ENCODE measurements around the gene WIZ. TPM values are rescaled to one million over a fixed set of nuclear protein-coding genes. Genes with fewer than 3 reads are reported as not detected.

WIZ gene
- total RNA-seq, 1 experiment from 2014 or later = 27.3 TPM

GRCh38 chr19:15479391-15480345 lies 29.9 kb upstream of the WIZ start, which contains the start of gene PGLYRP2:
PGLYRP2 (minus strand) TSS chr19:15479501; CDS start chr19:15479371, 130 bp downstream.
- ChIA-PET CTCF (interaction anchor here (0.5 to 1.3 kb wide), 2 partner anchors 62 to 76 kb away, joined by 3 read pairs; no protein-coding TSS in a partner anchor), POLR2A (ENCODE audit: unreplicated experiment) (interaction anchor here (0.6 kb wide), 1 partner anchor 13 kb away, joined by 17 read pairs; no protein-coding TSS in a partner anchor)
- Histone ChIP-seq H3K4me1 (replicated peaks; ENCODE audit: insufficient read depth) (no peaks in the 10 kb centered on the region), H4K20me1 (ENCODE audit: insufficient read depth) (no peaks in the 10 kb centered on the region), H3K27ac (no peak within 1 kb of the TSS), H3K36me3 (ENCODE audit: low read depth) (no peaks in the 10 kb centered on the region), H3K27me3 (ENCODE audit: insufficient read depth, low read depth) (no peaks in the 10 kb centered on the region), H3K79me2 (ENCODE audit: low read depth) (no peaks in the 10 kb centered on the region), H3K9me2 (ENCODE audit: insufficient read depth) (no peaks in the 10 kb centered on the region), H3K4me3 (no peak within 1 kb of the TSS), H3K4me2 (no peak within 1 kb of the TSS), H2AFZ (no peak within 1 kb of the TSS), H3F3A (ENCODE audit: insufficient read depth, low read depth) (no peaks in the 10 kb centered on the region), H3K9me3 (ENCODE audit: insufficient read depth, low read depth) (no peaks in the 10 kb centered on the region)
- peak; percentile 43 to 56 for DNase-seq
- peak; percentile 59 for TF ChIP-seq CTCF (conservative IDR thresholded peaks at IDR 0.05)
- no peak for TF ChIP-seq EZH2 (IDR thresholded peaks at IDR 0.05; ENCODE audit: low read depth)
- intact Hi-C loops (cut with micrococcal nuclease; ENCODE audit: unreplicated experiment) = loop anchor here (1.0 kb wide), 1 partner anchor 77 kb away; no protein-coding TSS in a partner anchor
- no TSS peak for BruUV-seq (replicated peaks)

- H3K9me3 ChIP-seq (ENCODE audit: insufficient read depth, low read depth) = no peaks in the 10 kb centered on the region
- H3F3A ChIP-seq (ENCODE audit: insufficient read depth, low read depth) = peaks cover 4% of the 10 kb centered on the region; the same call in 1 of the 2 replicates
- BruUV-seq (replicated peaks) = no TSS peak
- H3K27ac ChIP-seq = no peak overlapping the region
- no peak overlapping the region for H3K4me2 ChIP-seq
- H3K36me3 ChIP-seq (ENCODE audit: low read depth) = no peaks in the 10 kb centered on the region
- H2AFZ ChIP-seq = no peak overlapping the region
- POLR2A ChIA-PET (ENCODE audit: unreplicated experiment) = no interaction called here
- no peaks in the 10 kb centered on the region for H4K20me1 ChIP-seq (ENCODE audit: insufficient read depth)
- H3K9me2 ChIP-seq (ENCODE audit: insufficient read depth) = no peaks in the 10 kb centered on the region
- intact Hi-C loops (cut with micrococcal nuclease; ENCODE audit: unreplicated experiment) = no loop called here
- H3K79me2 ChIP-seq (ENCODE audit: low read depth) = no peaks in the 10 kb centered on the region
- CTCF ChIA-PET = no interaction called here
- H3K4me3 ChIP-seq = no peak overlapping the region
- H3K4me1 ChIP-seq (replicated peaks; ENCODE audit: insufficient read depth) = no peaks in the 10 kb centered on the region
- no peak for DNase-seq
- TF ChIP-seq CTCF (conservative IDR thresholded peaks at IDR 0.05) (no peak), EZH2 (IDR thresholded peaks at IDR 0.05; ENCODE audit: low read depth) (no peak)
- no peaks in the 10 kb centered on the region for H3K27me3 ChIP-seq (ENCODE audit: insufficient read depth, low read depth)
These were observed 26.6 kb upstream of the WIZ start for GRCh38 chr19:15476325-15476724.

- Histone ChIP-seq H3K27ac (no peak overlapping the region), H3K9me2 (ENCODE audit: insufficient read depth) (no peaks in the 10 kb centered on the region), H4K20me1 (ENCODE audit: insufficient read depth) (no peaks in the 10 kb centered on the region), H3K36me3 (ENCODE audit: low read depth) (no peaks in the 10 kb centered on the region), H3K27me3 (ENCODE audit: insufficient read depth, low read depth) (no peaks in the 10 kb centered on the region), H2AFZ (no peak overlapping the region), H3K79me2 (ENCODE audit: low read depth) (no peaks in the 10 kb centered on the region), H3F3A (ENCODE audit: insufficient read depth, low read depth) (peaks cover 4% of the 10 kb centered on the region; the same call in 1 of the 2 replicates), H3K9me3 (ENCODE audit: insufficient read depth, low read depth) (no peaks in the 10 kb centered on the region), H3K4me1 (replicated peaks; ENCODE audit: insufficient read depth) (no peaks in the 10 kb centered on the region), H3K4me3 (no peak overlapping the region), H3K4me2 (no peak overlapping the region)
- no peak for DNase-seq
- TF ChIP-seq EZH2 (IDR thresholded peaks at IDR 0.05; ENCODE audit: low read depth) = no peak
- no peak for TF ChIP-seq CTCF (conservative IDR thresholded peaks at IDR 0.05)
- ChIA-PET CTCF (no interaction called here), POLR2A (ENCODE audit: unreplicated experiment) (no interaction called here)
- BruUV-seq (replicated peaks) = no TSS peak
- intact Hi-C loops (cut with micrococcal nuclease; ENCODE audit: unreplicated experiment) = no loop called here
These were observed 25.9 kb upstream of the WIZ start for GRCh38 chr19:15475611-15476010.

All from PC-9 (cell line).